Measurements from ENCODE around the gene GNAQ. TPM values are rescaled to one million over a fixed set of nuclear protein-coding genes. Genes with fewer than 3 reads are reported as not detected.

Gene GNAQ
- total and polyA plus RNA-seq, 2 donors (not counting 1 experiment from before 2014, with no cell fraction given), result 30.4 to 74.3 TPM

DNA sequence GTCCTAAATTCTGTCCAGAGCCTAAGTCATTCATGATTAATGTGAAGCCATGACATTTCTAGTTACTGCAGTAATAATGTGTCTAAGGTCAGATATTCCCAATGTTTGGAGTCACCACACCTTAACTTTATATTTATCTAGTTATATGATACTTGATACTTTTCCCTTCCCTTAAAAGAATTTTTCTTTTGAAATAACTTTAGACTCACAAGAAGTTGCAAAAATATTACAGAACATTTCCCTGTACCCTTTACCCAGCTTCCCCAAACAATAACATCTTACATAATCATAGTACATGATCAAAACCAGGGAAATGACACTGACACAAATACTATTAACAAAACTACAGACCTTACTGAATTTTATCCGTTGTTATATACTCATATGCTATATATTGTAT lies 233.5 kb downstream of the GNAQ start:
- no peak for DNase-seq (ENCODE audit: low read depth in 2 of 2)
- Histone ChIP-seq H3K4me1 (ENCODE audit: control insufficient read depth, extremely low read depth, insufficient read depth, low read length) (no peaks in the 10 kb centered on the region), H3K4me2 (ENCODE audit: extremely low read depth, insufficient read depth, low read length) (no peak overlapping the region), H3K27ac (ENCODE audit: insufficient read depth, low read length) (no peak overlapping the region), H4K20me1 (ENCODE audit: control insufficient read depth, extremely low read depth, insufficient read depth, low read length) (no peaks in the 10 kb centered on the region), H3K27me3 (ENCODE audit: control insufficient read depth, insufficient read depth, low read length) (no peaks in the 10 kb centered on the region), H3K9ac (ENCODE audit: insufficient read depth, low read length) (no peak overlapping the region), H3K4me3 (replicated peaks in 1 of 4; ENCODE audit: control extremely low read depth in 1 of 4, insufficient read depth in 1 of 4, low read depth in 3 of 4, low read length in 4 of 4) (no peak overlapping the region), H3K9me3 (ENCODE audit: control insufficient read depth, insufficient read depth, low read depth, low read length) (no peaks in the 10 kb centered on the region), H2AFZ (ENCODE audit: low read length) (no peak overlapping the region), H3K79me2 (ENCODE audit: control insufficient read depth, insufficient read depth, low read length) (no peaks in the 10 kb centered on the region), H3K36me3 (ENCODE audit: control insufficient read depth, insufficient read depth, low read length) (no peaks in the 10 kb centered on the region)
- no peak for TF ChIP-seq EZH2 (IDR thresholded peaks at IDR 0.05; ENCODE audit: low read length, missing control alignments)
- TF ChIP-seq, protein P1, sequence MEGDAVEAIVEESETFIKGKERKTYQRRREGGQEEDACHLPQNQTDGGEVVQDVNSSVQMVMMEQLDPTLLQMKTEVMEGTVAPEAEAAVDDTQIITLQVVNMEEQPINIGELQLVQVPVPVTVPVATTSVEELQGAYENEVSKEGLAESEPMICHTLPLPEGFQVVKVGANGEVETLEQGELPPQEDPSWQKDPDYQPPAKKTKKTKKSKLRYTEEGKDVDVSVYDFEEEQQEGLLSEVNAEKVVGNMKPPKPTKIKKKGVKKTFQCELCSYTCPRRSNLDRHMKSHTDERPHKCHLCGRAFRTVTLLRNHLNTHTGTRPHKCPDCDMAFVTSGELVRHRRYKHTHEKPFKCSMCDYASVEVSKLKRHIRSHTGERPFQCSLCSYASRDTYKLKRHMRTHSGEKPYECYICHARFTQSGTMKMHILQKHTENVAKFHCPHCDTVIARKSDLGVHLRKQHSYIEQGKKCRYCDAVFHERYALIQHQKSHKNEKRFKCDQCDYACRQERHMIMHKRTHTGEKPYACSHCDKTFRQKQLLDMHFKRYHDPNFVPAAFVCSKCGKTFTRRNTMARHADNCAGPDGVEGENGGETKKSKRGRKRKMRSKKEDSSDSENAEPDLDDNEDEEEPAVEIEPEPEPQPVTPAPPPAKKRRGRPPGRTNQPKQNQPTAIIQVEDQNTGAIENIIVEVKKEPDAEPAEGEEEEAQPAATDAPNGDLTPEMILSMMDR (conservative IDR thresholded peaks at IDR 0.05 in 1 of 2, IDR thresholded peaks at IDR 0.05 in 1 of 2; ENCODE audit: low read depth in 1 of 2, low read length in 2 of 2), result no peak

DNA sequence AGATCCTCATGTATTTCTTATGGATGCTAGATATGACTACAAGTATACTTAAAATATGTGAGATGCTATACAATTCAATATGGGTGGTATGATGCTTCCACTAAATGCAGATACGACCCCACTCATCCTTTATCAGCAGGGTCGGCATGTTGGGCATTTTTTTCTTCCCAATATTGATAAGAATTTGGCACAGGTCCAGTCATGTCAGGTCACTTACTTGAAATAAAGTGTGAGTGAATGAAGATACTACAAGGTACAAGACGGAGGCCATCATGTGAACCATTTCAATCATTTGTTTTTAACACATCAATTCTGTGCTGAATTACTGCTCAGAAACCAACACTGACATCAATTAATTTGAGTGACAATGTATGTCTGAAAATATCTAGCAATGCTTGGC lies 236.6 kb downstream of the GNAQ start:
- no peaks in the 10 kb centered on the region for H3K27me3 ChIP-seq (ENCODE audit: control insufficient read depth, insufficient read depth, low read length)
- no peaks in the 10 kb centered on the region for H3K9me3 ChIP-seq (ENCODE audit: control insufficient read depth, insufficient read depth, low read depth, low read length)
- TF ChIP-seq, protein P1 (conservative IDR thresholded peaks at IDR 0.05 in 1 of 2, IDR thresholded peaks at IDR 0.05 in 1 of 2; ENCODE audit: low read depth in 1 of 2, low read length in 2 of 2), result no peak
- TF ChIP-seq EZH2 (IDR thresholded peaks at IDR 0.05; ENCODE audit: low read length, missing control alignments), result no peak
- no peaks in the 10 kb centered on the region for H3K79me2 ChIP-seq (ENCODE audit: control insufficient read depth, insufficient read depth, low read length)
- H2AFZ ChIP-seq (ENCODE audit: low read length), result no peak overlapping the region
- H3K27ac ChIP-seq (ENCODE audit: insufficient read depth, low read length), result no peak overlapping the region
- no peaks in the 10 kb centered on the region for H3K4me1 ChIP-seq (ENCODE audit: control insufficient read depth, extremely low read depth, insufficient read depth, low read length)
- H3K36me3 ChIP-seq (ENCODE audit: control insufficient read depth, insufficient read depth, low read length), result no peaks in the 10 kb centered on the region
- no peak overlapping the region for H3K4me2 ChIP-seq (ENCODE audit: extremely low read depth, insufficient read depth, low read length)
- H3K9ac ChIP-seq (ENCODE audit: insufficient read depth, low read length), result no peak overlapping the region
- no peak overlapping the region for H3K4me3 ChIP-seq (replicated peaks in 1 of 4; ENCODE audit: control extremely low read depth in 1 of 4, insufficient read depth in 1 of 4, low read depth in 3 of 4, low read length in 4 of 4)
- H4K20me1 ChIP-seq (ENCODE audit: control insufficient read depth, extremely low read depth, insufficient read depth, low read length), result no peaks in the 10 kb centered on the region
- no peak for DNase-seq (ENCODE audit: low read depth in 2 of 2)

DNA sequence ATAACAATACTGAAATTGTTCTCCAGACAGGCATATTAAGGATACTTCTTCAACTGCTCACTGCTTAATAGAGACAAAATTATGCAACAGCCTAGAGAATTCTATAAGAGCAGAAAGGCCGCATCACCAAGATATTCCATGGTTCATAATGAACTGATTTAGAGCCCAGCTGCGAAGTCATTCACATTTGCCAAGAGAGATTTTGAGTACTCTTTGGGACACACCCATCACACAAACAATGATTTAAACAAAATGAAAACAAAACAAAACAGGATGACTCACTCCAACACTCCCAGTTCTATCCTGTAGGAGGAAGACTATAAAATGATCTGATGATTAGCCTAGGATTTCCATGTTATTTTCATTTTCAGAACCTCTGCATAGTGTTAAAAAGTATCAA lies 237.8 kb downstream of the GNAQ start:
- Histone ChIP-seq H3K79me2 (ENCODE audit: control insufficient read depth, insufficient read depth, low read length) (no peaks in the 10 kb centered on the region), H3K4me2 (ENCODE audit: extremely low read depth, insufficient read depth, low read length) (no peak overlapping the region), H4K20me1 (ENCODE audit: control insufficient read depth, extremely low read depth, insufficient read depth, low read length) (no peaks in the 10 kb centered on the region), H3K27ac (ENCODE audit: insufficient read depth, low read length) (no peak overlapping the region), H3K36me3 (ENCODE audit: control insufficient read depth, insufficient read depth, low read length) (no peaks in the 10 kb centered on the region), H3K4me1 (ENCODE audit: control insufficient read depth, extremely low read depth, insufficient read depth, low read length) (no peaks in the 10 kb centered on the region), H3K9me3 (ENCODE audit: control insufficient read depth, insufficient read depth, low read depth, low read length) (no peaks in the 10 kb centered on the region), H3K27me3 (ENCODE audit: control insufficient read depth, insufficient read depth, low read length) (no peaks in the 10 kb centered on the region), H3K4me3 (replicated peaks in 1 of 4; ENCODE audit: control extremely low read depth in 1 of 4, insufficient read depth in 1 of 4, low read depth in 3 of 4, low read length in 4 of 4) (no peak overlapping the region), H2AFZ (ENCODE audit: low read length) (no peak overlapping the region), H3K9ac (ENCODE audit: insufficient read depth, low read length) (no peak overlapping the region)
- no peak for TF ChIP-seq EZH2 (IDR thresholded peaks at IDR 0.05; ENCODE audit: low read length, missing control alignments)
- TF ChIP-seq, protein P1 (conservative IDR thresholded peaks at IDR 0.05 in 1 of 2, IDR thresholded peaks at IDR 0.05 in 1 of 2; ENCODE audit: low read depth in 1 of 2, low read length in 2 of 2), result no peak
- peak; percentile 19 to 51 for DNase-seq (ENCODE audit: low read depth in 2 of 2)

Data from fibroblast of lung (primary cell).